ENCODE data around the gene CD247.

Gene CD247

DNA sequence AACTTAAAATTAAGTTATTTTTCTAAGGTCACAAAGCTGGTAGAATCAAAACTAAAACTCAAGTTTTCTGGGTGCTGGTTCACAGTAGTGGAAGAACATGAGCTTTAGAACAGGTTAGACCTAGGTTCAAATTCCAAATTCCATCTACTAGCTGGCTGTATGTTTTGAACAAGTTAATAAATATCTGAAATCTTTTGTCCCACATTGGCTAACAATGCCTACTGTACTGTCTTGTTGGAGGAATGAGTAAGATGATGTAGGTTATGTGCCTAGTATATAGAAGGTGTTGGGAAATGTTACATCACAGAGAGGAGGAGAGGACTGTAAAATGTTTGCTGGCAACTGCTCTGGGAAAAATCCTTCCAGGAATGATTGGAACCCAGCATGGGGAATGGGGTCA lies 14.0 kb upstream of the CD247 start:
- in situ Hi-C loops (cut with HindIII; ENCODE audit: low sequenced_read_pairs), result no loop called here
- H3K4me3 ChIP-seq (ENCODE audit: low read depth, low read length), result no peak overlapping the region
- TF ChIP-seq, protein P1, sequence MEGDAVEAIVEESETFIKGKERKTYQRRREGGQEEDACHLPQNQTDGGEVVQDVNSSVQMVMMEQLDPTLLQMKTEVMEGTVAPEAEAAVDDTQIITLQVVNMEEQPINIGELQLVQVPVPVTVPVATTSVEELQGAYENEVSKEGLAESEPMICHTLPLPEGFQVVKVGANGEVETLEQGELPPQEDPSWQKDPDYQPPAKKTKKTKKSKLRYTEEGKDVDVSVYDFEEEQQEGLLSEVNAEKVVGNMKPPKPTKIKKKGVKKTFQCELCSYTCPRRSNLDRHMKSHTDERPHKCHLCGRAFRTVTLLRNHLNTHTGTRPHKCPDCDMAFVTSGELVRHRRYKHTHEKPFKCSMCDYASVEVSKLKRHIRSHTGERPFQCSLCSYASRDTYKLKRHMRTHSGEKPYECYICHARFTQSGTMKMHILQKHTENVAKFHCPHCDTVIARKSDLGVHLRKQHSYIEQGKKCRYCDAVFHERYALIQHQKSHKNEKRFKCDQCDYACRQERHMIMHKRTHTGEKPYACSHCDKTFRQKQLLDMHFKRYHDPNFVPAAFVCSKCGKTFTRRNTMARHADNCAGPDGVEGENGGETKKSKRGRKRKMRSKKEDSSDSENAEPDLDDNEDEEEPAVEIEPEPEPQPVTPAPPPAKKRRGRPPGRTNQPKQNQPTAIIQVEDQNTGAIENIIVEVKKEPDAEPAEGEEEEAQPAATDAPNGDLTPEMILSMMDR (IDR thresholded peaks at IDR 0.05; ENCODE audit: low read depth, low read length), result no peak
- DNase-seq (ENCODE audit: low read depth, low spot score), result no peak

DNA sequence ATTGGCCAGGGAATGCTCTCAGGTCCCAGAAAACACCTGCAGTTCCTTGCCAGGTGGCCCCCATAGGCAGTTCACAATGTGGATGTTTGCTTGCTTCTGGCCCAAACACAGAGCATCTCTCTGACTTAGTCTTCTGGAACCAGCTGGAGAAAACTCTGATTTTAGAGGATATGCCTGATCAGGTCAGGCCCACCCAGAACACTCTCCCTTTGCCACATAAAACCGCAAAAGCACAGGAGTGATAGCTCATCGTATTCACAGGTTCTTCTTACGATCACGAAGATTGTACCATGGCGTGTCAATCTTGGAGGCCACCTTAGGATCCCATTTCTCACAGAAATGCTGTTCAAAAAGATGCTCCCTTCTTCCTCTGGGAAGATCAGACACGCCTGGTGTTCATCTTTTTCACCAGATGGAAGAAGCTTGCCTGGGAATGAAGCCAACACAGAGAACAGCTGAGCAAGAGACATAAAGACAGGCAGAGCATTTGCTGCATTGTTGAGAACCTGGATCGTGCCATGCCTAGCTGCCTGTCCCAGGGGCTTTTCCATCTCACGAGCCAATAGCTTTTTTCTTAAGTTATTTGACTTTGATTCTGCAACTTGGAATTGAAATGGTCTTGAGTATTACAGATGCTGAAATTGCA lies 11.6 kb upstream of the CD247 start:
- TF ChIP-seq, protein P1 (IDR thresholded peaks at IDR 0.05; ENCODE audit: low read depth, low read length), result no peak
- no peak for DNase-seq (ENCODE audit: low read depth, low spot score)
- H3K4me3 ChIP-seq (ENCODE audit: low read depth, low read length), result no peak overlapping the region
- in situ Hi-C loops (cut with HindIII; ENCODE audit: low sequenced_read_pairs), result no loop called here

DNA sequence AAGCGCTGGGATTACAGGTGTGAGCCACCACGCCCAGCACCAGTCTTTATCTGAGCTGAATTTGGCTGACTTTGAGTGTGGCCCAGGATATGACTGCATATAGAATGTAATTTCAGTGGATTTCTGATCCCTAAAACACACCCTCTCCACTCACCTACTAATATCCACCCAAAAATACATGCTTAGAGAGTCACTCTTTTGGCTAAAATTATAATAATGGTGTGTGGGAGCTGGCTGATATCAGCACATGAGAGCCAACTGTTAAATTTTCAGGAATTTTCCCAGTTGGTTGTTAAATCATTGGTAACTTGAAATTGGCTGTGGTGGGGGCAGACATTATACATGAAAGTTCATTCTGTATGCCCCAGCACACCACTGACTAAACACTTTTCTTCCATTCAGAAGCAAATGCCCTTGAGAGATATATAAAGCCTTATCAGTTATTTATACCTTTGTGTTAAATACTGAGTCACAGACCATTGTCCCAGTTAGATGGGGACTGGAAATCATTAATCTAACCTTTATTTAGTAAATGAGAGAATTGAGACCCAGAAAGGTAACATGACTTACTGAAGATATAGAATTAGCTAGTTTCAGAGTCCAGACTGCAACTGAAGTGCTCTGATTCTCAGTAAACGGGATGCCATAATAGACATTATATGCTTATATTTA lies 9.9 kb upstream of the CD247 start:
- no peak overlapping the region for H3K4me3 ChIP-seq (ENCODE audit: low read depth, low read length)
- in situ Hi-C loops (cut with HindIII; ENCODE audit: low sequenced_read_pairs), result no loop called here
- TF ChIP-seq, protein P1 (IDR thresholded peaks at IDR 0.05; ENCODE audit: low read depth, low read length), result no peak
- DNase-seq (ENCODE audit: low read depth, low spot score), result no peak

DNA sequence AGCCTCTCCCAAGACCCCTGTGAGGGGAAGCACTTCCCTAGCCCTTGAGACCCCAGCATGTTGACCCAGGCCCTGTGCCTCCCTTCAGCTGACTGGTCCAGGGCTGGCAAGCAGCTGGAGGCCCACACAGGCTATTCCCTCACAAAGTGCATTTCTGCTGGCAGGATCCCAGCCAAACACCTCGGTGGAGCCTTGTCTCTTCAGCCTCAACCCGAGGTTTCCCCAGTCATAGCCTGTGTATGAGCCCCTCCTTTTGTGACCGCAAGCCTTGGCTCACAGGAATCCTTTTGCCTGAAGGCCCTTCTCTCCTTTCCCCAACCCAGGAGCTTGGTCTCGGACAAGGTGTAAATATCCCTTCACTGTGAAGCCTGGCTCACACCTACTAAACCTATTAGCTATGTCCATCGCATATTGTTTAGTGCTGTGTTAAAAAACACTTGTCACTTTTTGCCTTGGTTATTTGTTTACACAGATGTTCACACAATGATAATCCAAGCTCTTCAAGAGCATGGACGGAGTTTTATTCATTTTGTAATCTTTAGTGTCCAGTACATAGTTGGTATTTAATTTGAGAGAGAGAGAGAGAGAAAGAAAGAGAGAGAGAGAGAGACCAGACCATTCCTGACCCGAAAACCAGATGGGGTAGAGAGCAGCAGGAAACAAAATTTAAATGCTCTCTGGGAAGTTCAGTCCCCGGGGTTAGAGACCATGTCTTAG lies 8.5 kb upstream of the CD247 start:
- TF ChIP-seq, protein P1 (IDR thresholded peaks at IDR 0.05; ENCODE audit: low read depth, low read length), result no peak
- no peak overlapping the region for H3K4me3 ChIP-seq (ENCODE audit: low read depth, low read length)
- in situ Hi-C loops (cut with HindIII; ENCODE audit: low sequenced_read_pairs), result no loop called here
- no peak for DNase-seq (ENCODE audit: low read depth, low spot score)

DNA sequence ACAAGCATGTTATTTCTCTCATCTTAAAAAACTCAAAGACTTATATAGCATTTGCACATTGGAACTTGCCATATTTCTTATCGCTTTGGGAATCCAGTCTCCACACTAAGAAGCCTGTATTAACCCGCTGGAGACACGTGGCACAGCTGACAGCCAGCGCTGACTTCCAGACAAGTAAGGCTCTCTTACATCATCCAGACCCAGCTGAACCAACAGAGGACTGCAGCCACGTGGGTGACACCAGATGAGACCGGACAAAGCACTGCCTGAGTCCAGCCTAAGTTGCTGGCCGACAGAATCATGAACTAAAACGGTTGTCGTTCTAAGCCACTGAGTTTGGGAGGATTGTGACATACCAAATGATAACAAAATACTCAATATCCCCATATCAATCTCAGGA lies 6.3 kb upstream of the CD247 start:
- in situ Hi-C loops (cut with HindIII; ENCODE audit: low sequenced_read_pairs), result no loop called here
- TF ChIP-seq, protein P1 (IDR thresholded peaks at IDR 0.05; ENCODE audit: low read depth, low read length), result no peak
- H3K4me3 ChIP-seq (ENCODE audit: low read depth, low read length), result no peak overlapping the region
- no peak for DNase-seq (ENCODE audit: low read depth, low spot score)

DNA sequence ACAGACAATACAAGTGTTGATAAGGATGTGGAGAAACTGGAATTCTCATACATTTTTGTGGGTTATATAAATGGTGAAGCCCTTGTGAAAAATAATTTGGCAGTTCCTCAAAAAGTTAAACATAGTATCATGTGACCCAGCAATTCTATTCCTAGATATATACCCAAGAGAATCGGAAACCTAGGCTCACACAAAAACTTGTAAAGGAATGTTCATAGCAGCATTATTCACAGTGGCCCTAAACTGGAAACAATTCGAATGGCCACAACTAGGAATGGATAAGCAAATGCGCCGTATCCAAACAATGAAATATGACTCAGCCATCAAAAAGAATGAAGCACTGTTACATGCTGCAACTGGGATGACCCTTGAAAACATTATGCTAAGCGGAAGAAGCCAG lies 3.9 kb upstream of the CD247 start:
- in situ Hi-C loops (cut with HindIII; ENCODE audit: low sequenced_read_pairs), result no loop called here
- DNase-seq (ENCODE audit: low read depth, low spot score), result peak; percentile 5
- TF ChIP-seq, protein P1 (IDR thresholded peaks at IDR 0.05; ENCODE audit: low read depth, low read length), result no peak
- no peak overlapping the region for H3K4me3 ChIP-seq (ENCODE audit: low read depth, low read length)

Measured in astrocyte of the spinal cord (primary cell).